ENCODE results near the gene FBN1. TPM values are rescaled to one million over a fixed set of nuclear protein-coding genes. Genes with fewer than 3 reads are reported as not detected.
A peak's percentile ranks its signal among the peaks of the same experiment; 100 is the strongest.

FBN1 gene
- total and polyA plus RNA-seq, 2 donors (not counting 3 experiments of a cell fraction or from before 2014, with no cell fraction given): 107 to 111 TPM

GRCh38 chr15:48603922-48604321 is 41.6 kb downstream of the FBN1 start:
- Histone ChIP-seq H3K4me3 (replicated peaks in 1 of 3; ENCODE audit: insufficient read depth in 1 of 3, low read depth in 1 of 3, low read length in 3 of 3) (no peak overlapping the region), H4K20me1 (replicated peaks; ENCODE audit: control insufficient read depth, extremely low read depth, insufficient read depth, low read length) (no peaks in the 10 kb centered on the region), H3K9me1 (replicated peaks; ENCODE audit: control insufficient read depth, extremely low read depth, insufficient read depth, low read length) (no peaks in the 10 kb centered on the region), H2AFZ (ENCODE audit: low read depth, low read length) (no peak overlapping the region), H3K79me2 (ENCODE audit: control insufficient read depth, insufficient read depth, low read length) (no peaks in the 10 kb centered on the region), H3K4me1 (ENCODE audit: control insufficient read depth, extremely low read depth, insufficient read depth, low read length) (peaks cover 26% of the 10 kb centered on the region), H3K27me3 (ENCODE audit: control insufficient read depth in 2 of 2, insufficient read depth in 2 of 2, low read length in 2 of 2) (no peaks in the 10 kb centered on the region), H3K9me3 (replicated peaks; ENCODE audit: control insufficient read depth, insufficient read depth, low read length) (no peaks in the 10 kb centered on the region), H3K27ac (ENCODE audit: insufficient read depth, low read depth, low read length) (peak overlapping the region; percentile 71), H3K9ac (replicated peaks; ENCODE audit: extremely low read depth, insufficient read depth, low read length) (no peak overlapping the region), H3K4me2 (ENCODE audit: insufficient read depth, low read length) (peak overlapping the region; percentile 70), H3K36me3 (ENCODE audit: control insufficient read depth in 2 of 2, extremely low read depth in 1 of 2, insufficient read depth in 2 of 2, low read length in 2 of 2) (peaks cover 3% of the 10 kb centered on the region in 2 experiments)
- BruUV-seq (replicated peaks): no TSS peak
- TF ChIP-seq FOS (IDR thresholded peaks at IDR 0.05; ENCODE audit: borderline replicate concordance, insufficient read depth, low read length) (no peak), GATA2 (IDR thresholded peaks at IDR 0.05; ENCODE audit: insufficient read depth, insufficient read length, low read depth, low read length) (no peak), MYC (IDR thresholded peaks at IDR 0.05; ENCODE audit: low read depth, low read length) (no peak), EZH2 (IDR thresholded peaks at IDR 0.05; ENCODE audit: borderline replicate concordance, low read depth, low read length, severe bottlenecking) (no peak), POLR2A (IDR thresholded peaks at IDR 0.05; ENCODE audit: low read depth, low read length) (no peak), CTCF (IDR thresholded peaks at IDR 0.05; ENCODE audit: extremely low read depth in 1 of 2, insufficient read depth in 1 of 2, low read depth in 1 of 2, low read length in 2 of 2) (no peak), JUN (IDR thresholded peaks at IDR 0.05; ENCODE audit: borderline replicate concordance, insufficient read depth, insufficient read length, low read depth) (no peak)
- ChIA-PET POLR2A (no interaction called here), CTCF (interaction anchor here (0.7 to 2.9 kb wide), 4 partner anchors 12 to 96 kb away, joined by 3 to 13 read pairs (median 5); no protein-coding TSS in a partner anchor)
- dilution Hi-C loops (cut with MboI; ENCODE audit: extremely low pct_ligation_motif_present, low sequenced_read_pairs): no loop called here
- intact Hi-C loops (cut with micrococcal nuclease): loop anchor here (1.0 to 5.0 kb wide), 3 partner anchors 41 to 152 kb away; partner anchors contain the start of gene FBN1
- peak; percentile 41 for DNase-seq (ENCODE audit: low read depth, low spot score)
- FAIRE-seq: no peak

Measured in endothelial cell of umbilical vein (primary cell).